ENCODE data around the gene APOD.

- TF ChIP-seq POLR2A (IDR thresholded peaks at IDR 0.05) (no peak), CTCF (IDR thresholded peaks at IDR 0.05) (no peak)
Measured at GRCh38 chr3:195537995-195538394, 45.7 kb downstream of the APOD start.
